Adipocyte (in vitro differentiated cells): ENCODE results near the gene AEN.
A peak's percentile ranks its signal among the peaks of the same experiment; 100 is the strongest.
"Not testable (repeated sequence)": the region's sequence is repeated elsewhere in the genome, so short reads cannot be mapped to it uniquely, and the experiment has no call there.

ENCODE experiments used
- DNase-seq: peaks from one replicate; pipeline ENCODE4 v3.0.0-alpha.2; 2015; ENCODE audit warnings: low read depth
- H3K27me3 ChIP-seq: replicated peaks from 2 replicates; pipeline ENCODE4 v1.7.0; 2013; ENCODE audit warnings: mild to moderate bottlenecking, low read length, moderate library complexity; ENCODE audit not compliant: control insufficient read depth, insufficient read depth
- H3K36me3 ChIP-seq: 2 replicates; pipeline ENCODE4 v1.7.0; 2013; ENCODE audit warnings: low read length, mild to moderate bottlenecking, moderate library complexity; ENCODE audit not compliant: control insufficient read depth, insufficient read depth, severe bottlenecking
- H3K4me1 ChIP-seq: 2 replicates; pipeline ENCODE4 v1.7.0; 2013; ENCODE audit warnings: mild to moderate bottlenecking, low read length, moderate library complexity; ENCODE audit not compliant: control insufficient read depth, insufficient read depth
- H3K4me3 ChIP-seq: 2 replicates; pipeline ENCODE4 v1.7.0; 2013; ENCODE audit warnings: mild to moderate bottlenecking, low read length, moderate library complexity
- H3K9ac ChIP-seq: 2 replicates; pipeline ENCODE4 v1.7.0; 2013; ENCODE audit warnings: mild to moderate bottlenecking, low read length, moderate library complexity
- H3K9me3 ChIP-seq: 2 replicates; pipeline ENCODE4 v1.7.0; 2013; ENCODE audit warnings: mild to moderate bottlenecking, low read length, moderate library complexity; ENCODE audit not compliant: control insufficient read depth

The AEN gene

GRCh38 chr15:88625943-88626741 is 5.0 kb downstream of the AEN start:
- no peaks in the 10 kb centered on the region for H3K9me3 ChIP-seq
- no peaks in the 10 kb centered on the region for H3K27me3 ChIP-seq
- H3K4me1 ChIP-seq, result peaks cover 39% of the 10 kb centered on the region
- H3K36me3 ChIP-seq, result peaks cover 51% of the 10 kb centered on the region
- H3K9ac ChIP-seq, result no peak overlapping the region
- DNase-seq, result no peak
- no peak overlapping the region for H3K4me3 ChIP-seq

DNA sequence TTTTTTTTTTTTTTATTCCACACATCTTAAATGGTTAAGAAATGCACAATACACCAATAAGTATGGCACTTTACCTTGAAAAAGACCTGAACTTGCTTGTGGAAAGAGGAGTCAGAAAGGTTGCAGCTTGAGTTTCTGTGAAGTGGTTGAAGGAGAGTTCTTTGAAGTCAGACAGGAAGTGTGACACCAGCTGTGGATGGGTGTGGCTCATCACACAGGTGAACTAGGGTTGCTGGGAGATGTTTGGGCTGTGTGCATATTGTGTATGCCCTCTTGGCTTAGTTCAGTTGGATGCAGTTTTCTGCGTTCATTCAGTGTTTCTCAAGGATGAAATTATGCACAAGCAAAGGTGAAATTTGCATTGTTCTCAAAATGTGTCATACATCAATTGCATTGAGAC is 6.3 kb downstream of the AEN start:
- H3K4me3 ChIP-seq, result no peak overlapping the region
- H3K27me3 ChIP-seq, result no peaks in the 10 kb centered on the region
- peaks cover 33% of the 10 kb centered on the region for H3K4me1 ChIP-seq
- H3K9me3 ChIP-seq, result no peaks in the 10 kb centered on the region
- no peak for DNase-seq
- peaks cover 65% of the 10 kb centered on the region for H3K36me3 ChIP-seq
- H3K9ac ChIP-seq, result no peak overlapping the region

- DNase-seq, result no peak
- H3K9me3 ChIP-seq, result no peaks in the 10 kb centered on the region
- H3K9ac ChIP-seq, result no peak overlapping the region
- H3K27me3 ChIP-seq, result no peaks in the 10 kb centered on the region
- no peak overlapping the region for H3K4me3 ChIP-seq
- H3K4me1 ChIP-seq, result peaks cover 26% of the 10 kb centered on the region
- peaks cover 69% of the 10 kb centered on the region for H3K36me3 ChIP-seq
These were observed 7.0 kb downstream of the AEN start for GRCh38 chr15:88628018-88628654.

- Histone ChIP-seq H3K9me3 (no peaks in the 10 kb centered on the region), H3K4me3 (no peak overlapping the region), H3K9ac (no peak overlapping the region), H3K27me3 (no peaks in the 10 kb centered on the region), H3K36me3 (peaks cover 75% of the 10 kb centered on the region), H3K4me1 (peaks cover 17% of the 10 kb centered on the region)
- DNase-seq, result no peak
These were observed 7.9 kb downstream of the AEN start for GRCh38 chr15:88629071-88629470.

- H3K27me3 ChIP-seq, result no peaks in the 10 kb centered on the region
- H3K9ac ChIP-seq, result no peak overlapping the region
- peaks cover 85% of the 10 kb centered on the region for H3K36me3 ChIP-seq
- H3K9me3 ChIP-seq, result no peaks in the 10 kb centered on the region
- H3K4me1 ChIP-seq, result peaks cover 6% of the 10 kb centered on the region
- no peak for DNase-seq
- H3K4me3 ChIP-seq, result no peak overlapping the region
These were observed 9.1 kb downstream of the AEN start for GRCh38 chr15:88630141-88630721.

DNA sequence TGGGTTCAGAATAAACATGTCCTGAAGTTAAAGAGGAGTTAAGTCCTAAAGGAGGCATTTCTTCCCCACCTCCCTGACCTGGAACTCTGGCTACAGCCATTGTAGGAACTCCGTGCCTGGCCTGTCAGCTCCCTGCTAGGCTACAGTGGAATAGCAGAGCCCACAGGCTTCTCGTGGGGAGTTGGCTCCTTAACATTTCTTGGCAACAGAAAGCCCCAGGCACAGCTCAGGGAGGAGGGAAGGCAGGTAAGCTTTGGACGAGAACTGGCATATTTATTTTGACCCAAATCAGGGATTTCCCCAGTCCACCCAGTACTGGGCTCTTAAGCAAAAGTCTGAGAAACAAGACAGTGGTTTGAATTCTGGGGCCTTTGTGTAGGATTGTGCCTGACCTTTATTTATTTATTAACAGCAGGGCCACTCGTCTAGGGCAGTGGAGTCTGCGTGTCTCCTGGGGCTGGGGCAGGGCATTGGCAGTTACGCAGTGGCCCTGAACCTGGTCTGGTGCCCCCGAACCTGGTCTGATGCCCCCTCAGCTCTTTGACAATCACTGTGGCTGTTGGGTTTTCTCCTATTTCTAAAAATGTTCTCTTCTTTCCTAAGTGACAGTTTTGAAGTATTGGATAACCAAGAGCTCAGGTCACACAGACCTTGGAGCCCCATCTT is 9.8 kb downstream of the AEN start:
- Histone ChIP-seq H3K36me3 (peaks cover 92% of the 10 kb centered on the region), H3K4me3 (no peak overlapping the region)
- DNase-seq, result no peak

GRCh38 chr15:88631464-88632028 is 10.4 kb downstream of the AEN start:
- H3K9ac ChIP-seq, result no peak overlapping the region
- H3K36me3 ChIP-seq, result peaks cover 91% of the 10 kb centered on the region
- no peaks in the 10 kb centered on the region for H3K27me3 ChIP-seq
- no peak overlapping the region for H3K4me3 ChIP-seq
- no peak for DNase-seq
- H3K4me1 ChIP-seq, result peaks cover 6% of the 10 kb centered on the region
- no peaks in the 10 kb centered on the region for H3K9me3 ChIP-seq

More for the DNA sequence above, 9.8 kb downstream of the AEN start:
- Histone ChIP-seq H3K9ac (no peak overlapping the region), H3K9me3 (no peaks in the 10 kb centered on the region), H3K4me1 (peaks cover 6% of the 10 kb centered on the region), H3K27me3 (no peaks in the 10 kb centered on the region)

GRCh38 chr15:88632797-88633196 is 11.7 kb downstream of the AEN start:
- not testable (repeated sequence) for H3K9ac ChIP-seq, H3K27me3 ChIP-seq, DNase-seq, H3K4me3 ChIP-seq, H3K4me1 ChIP-seq, H3K9me3 ChIP-seq
- H3K36me3 ChIP-seq, result peaks cover 78% of the 10 kb centered on the region

GRCh38 chr15:88634449-88634848 is 13.3 kb downstream of the AEN start:
- Histone ChIP-seq H3K36me3 (peaks cover 62% of the 10 kb centered on the region), H3K4me3 (no peak overlapping the region), H3K9me3 (no peaks in the 10 kb centered on the region)

DNA sequence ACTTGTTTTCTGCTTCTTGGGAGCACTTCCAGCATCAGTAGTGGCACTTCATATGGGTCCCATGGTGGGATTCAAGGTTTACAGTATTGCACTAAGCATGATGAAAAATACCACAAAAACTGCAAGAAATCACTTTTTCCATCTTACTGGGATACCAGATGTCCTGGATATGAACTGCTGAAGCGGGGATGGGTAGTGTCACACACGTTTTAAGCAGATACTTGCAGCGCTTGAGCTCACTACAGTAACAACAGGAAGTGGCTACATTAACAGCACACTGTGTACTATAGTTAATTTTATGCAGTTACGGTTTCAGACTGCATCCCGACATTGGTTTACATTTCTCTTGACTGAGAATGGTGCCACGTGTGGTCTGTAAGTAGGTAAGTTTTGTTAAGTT is 14.2 kb downstream of the AEN start:
- DNase-seq, result peak; percentile 31
- H3K4me1 ChIP-seq, result peaks cover 20% of the 10 kb centered on the region
- H3K27me3 ChIP-seq, result no peaks in the 10 kb centered on the region
- H3K4me3 ChIP-seq, result no peak overlapping the region
- no peaks in the 10 kb centered on the region for H3K9me3 ChIP-seq
- no peak overlapping the region for H3K9ac ChIP-seq
- peaks cover 53% of the 10 kb centered on the region for H3K36me3 ChIP-seq

More at GRCh38 chr15:88634449-88634848, 13.3 kb downstream of the AEN start:
- H3K4me1 ChIP-seq, result peaks cover 18% of the 10 kb centered on the region
- H3K9ac ChIP-seq, result no peak overlapping the region
- no peak for DNase-seq
- H3K27me3 ChIP-seq, result no peaks in the 10 kb centered on the region

DNA sequence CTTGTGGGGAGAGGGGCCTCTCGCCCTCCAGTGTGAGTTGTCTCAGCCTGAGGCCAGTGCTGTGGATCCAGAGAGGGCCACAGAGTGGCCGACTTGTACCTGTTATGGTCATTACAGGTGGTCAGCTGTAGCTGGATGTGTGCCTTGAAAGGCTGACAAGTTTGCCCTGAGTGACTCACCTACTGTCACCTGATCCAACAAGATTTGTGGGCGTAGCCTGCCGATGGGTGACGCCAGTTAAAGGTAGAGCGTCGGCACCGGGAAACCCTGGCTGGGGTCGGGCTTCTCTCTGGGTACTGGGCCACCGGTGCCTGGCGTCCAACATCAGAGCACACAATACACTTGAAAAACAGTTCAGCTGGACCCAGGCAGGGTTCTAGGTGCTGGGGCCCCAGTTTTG is 14.9 kb downstream of the AEN start:
- Histone ChIP-seq H3K9me3 (no peaks in the 10 kb centered on the region), H3K4me1 (peaks cover 15% of the 10 kb centered on the region), H3K9ac (no peak overlapping the region), H3K27me3 (no peaks in the 10 kb centered on the region), H3K36me3 (peaks cover 46% of the 10 kb centered on the region), H3K4me3 (no peak overlapping the region)
- DNase-seq, result no peak
